Measurements from ENCODE around the gene CDH23. TPM values are rescaled to one million over a fixed set of nuclear protein-coding genes. Genes with fewer than 3 reads are reported as not detected.

CDH23 gene
- total RNA-seq, 4 donors from 2014 or later: 13.8 to 20.1 (median 17.3) TPM

- DNase-seq (ENCODE audit: low spot score in 2 of 2): peak in 1 of 2 donors; percentile 67
- Histone ChIP-seq H3K9me3 (no peaks in the 10 kb centered on the region), H3K27ac (peak overlapping the region in 1 of 4 donors; percentile 38), H3K36me3 (peaks cover 0 to 95% (median 63%) of the 10 kb centered on the region in 3 donors), H3K27me3 (no peaks in the 10 kb centered on the region), H3K4me1 (peaks cover 0 to 33% (median 7%) of the 10 kb centered on the region in 4 donors), H3K4me3 (no peak overlapping the region)
- peak; percentile 29 to 76 for TF ChIP-seq EP300 (IDR thresholded peaks at IDR 0.05)
- no peak for TF ChIP-seq CTCF (IDR thresholded peaks at IDR 0.05)
- TF ChIP-seq POLR2A (IDR thresholded peaks at IDR 0.05): no peak
- 68 to 71% methylated on average over 5 of the region's 5 CpGs for WGBS, 2 donors
These were observed 432.5 kb downstream of the CDH23 start for GRCh38 chr10:71829171-71829570.

- H3K27me3 ChIP-seq: no peaks in the 10 kb centered on the region
- 91 to 94% methylated on average over 5 of the region's 5 CpGs for WGBS, 2 donors
- H3K4me1 ChIP-seq: peaks cover 0 to 40% (median 7%) of the 10 kb centered on the region in 4 donors
- DNase-seq (ENCODE audit: low spot score in 2 of 2): no peak
- peak overlapping the region in 1 of 4 donors; percentile 38 for H3K27ac ChIP-seq
- H3K36me3 ChIP-seq: peaks cover 0 to 90% (median 63%) of the 10 kb centered on the region in 3 donors
- TF ChIP-seq POLR2A (IDR thresholded peaks at IDR 0.05) (no peak), EP300 (IDR thresholded peaks at IDR 0.05) (no peak), CTCF (IDR thresholded peaks at IDR 0.05) (no peak)
- H3K4me3 ChIP-seq: no peak overlapping the region
- H3K9me3 ChIP-seq: no peaks in the 10 kb centered on the region
These were observed 433.2 kb downstream of the CDH23 start for GRCh38 chr10:71829896-71830295.

GRCh38 chr10:71830726-71831125 is 434.0 kb downstream of the CDH23 start:
- TF ChIP-seq POLR2A (IDR thresholded peaks at IDR 0.05) (no peak), CTCF (IDR thresholded peaks at IDR 0.05) (no peak), EP300 (IDR thresholded peaks at IDR 0.05) (no peak)
- Histone ChIP-seq H3K4me1 (peaks cover 0 to 48% (median 13%) of the 10 kb centered on the region in 4 donors), H3K27me3 (no peaks in the 10 kb centered on the region), H3K36me3 (peaks cover 0 to 82% (median 59%) of the 10 kb centered on the region in 3 donors), H3K4me3 (no peak overlapping the region), H3K27ac (peak overlapping the region in 1 of 4 donors; percentile 38), H3K9me3 (no peaks in the 10 kb centered on the region)
- 50 to 57% methylated on average over 4 of the region's 4 CpGs for whole genome bisulfite sequencing, 2 donors
- no peak for DNase-seq (ENCODE audit: low spot score in 2 of 2)

- H3K4me3 ChIP-seq: no peak overlapping the region
- H3K4me1 ChIP-seq: peaks cover 0 to 60% (median 24%) of the 10 kb centered on the region in 4 donors
- DNase-seq (ENCODE audit: low spot score in 2 of 2): no peak
- no peak overlapping the region for H3K27ac ChIP-seq
- WGBS, 2 donors: 89 to 96% methylated on average over 18 to 19 of the region's 19 CpGs
- H3K27me3 ChIP-seq: no peaks in the 10 kb centered on the region
- TF ChIP-seq EP300 (IDR thresholded peaks at IDR 0.05) (no peak), CTCF (IDR thresholded peaks at IDR 0.05) (no peak), POLR2A (IDR thresholded peaks at IDR 0.05) (no peak)
- no peaks in the 10 kb centered on the region for H3K9me3 ChIP-seq
- H3K36me3 ChIP-seq: peaks cover 0 to 70% (median 48%) of the 10 kb centered on the region in 3 donors
These were observed 435.2 kb downstream of the CDH23 start for GRCh38 chr10:71831646-71832552.

- no peak for DNase-seq (ENCODE audit: low spot score in 2 of 2)
- Histone ChIP-seq H3K4me1 (peaks cover 0 to 71% (median 35%) of the 10 kb centered on the region in 4 donors), H3K36me3 (peaks cover 0 to 59% (median 43%) of the 10 kb centered on the region in 3 donors), H3K27ac (peak overlapping the region in 2 of 4 donors; percentile 32 to 57), H3K9me3 (no peaks in the 10 kb centered on the region), H3K4me3 (no peak overlapping the region), H3K27me3 (no peaks in the 10 kb centered on the region)
- 88 to 89% methylated on average over 5 of the region's 5 CpGs for whole genome bisulfite sequencing, 2 donors
- TF ChIP-seq CTCF (IDR thresholded peaks at IDR 0.05): no peak
These were observed 436.2 kb downstream of the CDH23 start for GRCh38 chr10:71832967-71833366.
